Skeletal muscle tissue (tissue), 1 donor: Measurements from ENCODE around the gene BNIP3. TPM values are rescaled to one million over a fixed set of nuclear protein-coding genes. Genes with fewer than 3 reads are reported as not detected.

Source experiments
- total RNA-seq: library from RNA; depleted of rRNA; stranded (reverse); fragments of >200 nt; gene quantifications from one replicate; pipeline ENCODE4 v1.2.3, GENCODE V29; 2014

BNIP3 gene
- total RNA-seq, 1 donor from 2014 or later, result 20.9 TPM

Other genes starting within 250 kb of the BNIP3 start
- 27.1 TPM for gene PPP2R2D, start 80.9 kb downstream of the BNIP3 start, total RNA-seq
- gene JAKMIP3, start 84.0 kb upstream of the BNIP3 start, total RNA-seq, result under 0.01 TPM
- 1.0 TPM for gene DPYSL4, start 205.0 kb upstream of the BNIP3 start, total RNA-seq